Adipocyte (in vitro differentiated cells): ENCODE results near the gene MRGPRG.

Source experiments
- DNase-seq: peaks from one replicate; pipeline ENCODE4 v3.0.0-alpha.2; 2015; ENCODE audit warnings: low read depth
- H3K27me3 ChIP-seq: replicated peaks from 2 replicates; pipeline ENCODE4 v1.7.0; 2013; ENCODE audit warnings: mild to moderate bottlenecking, low read length, moderate library complexity; ENCODE audit not compliant: control insufficient read depth, insufficient read depth
- H3K36me3 ChIP-seq: 2 replicates; pipeline ENCODE4 v1.7.0; 2013; ENCODE audit warnings: low read length, mild to moderate bottlenecking, moderate library complexity; ENCODE audit not compliant: control insufficient read depth, insufficient read depth, severe bottlenecking
- H3K4me1 ChIP-seq: 2 replicates; pipeline ENCODE4 v1.7.0; 2013; ENCODE audit warnings: mild to moderate bottlenecking, low read length, moderate library complexity; ENCODE audit not compliant: control insufficient read depth, insufficient read depth
- H3K4me3 ChIP-seq: 2 replicates; pipeline ENCODE4 v1.7.0; 2013; ENCODE audit warnings: mild to moderate bottlenecking, low read length, moderate library complexity
- H3K9ac ChIP-seq: 2 replicates; pipeline ENCODE4 v1.7.0; 2013; ENCODE audit warnings: mild to moderate bottlenecking, low read length, moderate library complexity
- H3K9me3 ChIP-seq: 2 replicates; pipeline ENCODE4 v1.7.0; 2013; ENCODE audit warnings: mild to moderate bottlenecking, low read length, moderate library complexity; ENCODE audit not compliant: control insufficient read depth

Gene MRGPRG

GRCh38 chr11:3224401-3225057, 5.9 kb upstream of the MRGPRG start:
- Histone ChIP-seq H3K9me3 (no peaks in the 10 kb centered on the region), H3K27me3 (peaks cover 79% of the 10 kb centered on the region), H3K4me1 (no peaks in the 10 kb centered on the region), H3K9ac (no peak overlapping the region), H3K36me3 (no peaks in the 10 kb centered on the region), H3K4me3 (no peak overlapping the region)
- DNase-seq = no peak

GRCh38 chr11:3223932-3224381, 5.3 kb upstream of the MRGPRG start:
- H3K4me1 ChIP-seq = no peaks in the 10 kb centered on the region
- no peak for DNase-seq
- H3K9ac ChIP-seq = no peak overlapping the region
- H3K27me3 ChIP-seq = peaks cover 81% of the 10 kb centered on the region
- H3K9me3 ChIP-seq = no peaks in the 10 kb centered on the region
- H3K4me3 ChIP-seq = no peak overlapping the region
- H3K36me3 ChIP-seq = no peaks in the 10 kb centered on the region

DNA sequence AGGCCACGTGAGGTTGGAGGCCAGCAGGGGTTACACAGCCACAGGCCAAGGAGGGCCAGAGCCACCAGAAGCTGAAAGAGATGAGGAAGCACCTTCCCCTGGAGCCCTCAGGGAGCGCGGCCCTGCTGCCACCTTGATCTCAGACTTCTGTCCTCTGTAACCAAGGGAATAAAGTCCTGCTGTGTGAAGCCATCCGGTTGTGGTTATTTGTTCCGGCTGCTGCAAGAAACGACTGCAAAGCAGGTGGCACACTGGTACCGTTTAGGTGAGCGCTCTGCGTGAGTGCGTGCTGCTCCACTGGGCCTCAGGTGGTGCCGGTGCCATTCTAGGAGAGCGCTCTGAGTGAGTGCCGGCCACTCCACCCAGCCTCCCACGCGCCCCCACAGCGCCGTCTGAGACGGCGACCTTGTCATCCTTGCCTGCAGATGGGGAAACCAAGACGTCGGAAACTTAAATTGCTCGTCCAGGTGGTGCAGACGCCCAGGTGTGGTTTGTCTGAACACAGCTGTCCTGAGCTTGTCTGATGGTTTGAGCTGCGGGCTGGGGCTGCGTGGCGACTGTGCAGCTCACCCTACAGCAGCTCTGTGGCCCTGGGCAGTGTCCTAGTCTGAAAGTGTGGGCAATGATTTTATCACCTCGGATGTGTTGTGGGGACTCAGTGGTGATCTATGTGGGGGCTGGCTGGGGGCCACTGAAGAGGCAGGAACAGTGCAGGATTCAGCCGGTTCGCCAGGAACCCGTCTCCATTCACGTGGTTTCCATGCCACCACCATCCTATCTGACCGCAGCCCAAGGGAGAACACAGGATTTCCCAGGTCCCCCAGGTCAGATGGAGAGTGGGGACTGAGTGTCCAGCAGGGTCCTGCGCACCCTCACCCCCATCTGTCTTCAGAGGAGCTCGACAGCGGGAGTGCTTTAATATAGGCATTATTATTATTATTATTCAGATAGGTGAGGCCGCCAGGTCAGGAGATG, 4.6 kb upstream of the MRGPRG start:
- Histone ChIP-seq H3K9ac (no peak overlapping the region), H3K27me3 (peaks cover 74% of the 10 kb centered on the region), H3K4me3 (no peak overlapping the region), H3K36me3 (no peaks in the 10 kb centered on the region), H3K9me3 (no peaks in the 10 kb centered on the region), H3K4me1 (no peaks in the 10 kb centered on the region)
- DNase-seq = no peak

- Histone ChIP-seq H3K27me3 (peaks cover 77% of the 10 kb centered on the region), H3K9me3 (no peaks in the 10 kb centered on the region)
Measured at GRCh38 chr11:3222003-3222855, 3.6 kb upstream of the MRGPRG start.

DNA sequence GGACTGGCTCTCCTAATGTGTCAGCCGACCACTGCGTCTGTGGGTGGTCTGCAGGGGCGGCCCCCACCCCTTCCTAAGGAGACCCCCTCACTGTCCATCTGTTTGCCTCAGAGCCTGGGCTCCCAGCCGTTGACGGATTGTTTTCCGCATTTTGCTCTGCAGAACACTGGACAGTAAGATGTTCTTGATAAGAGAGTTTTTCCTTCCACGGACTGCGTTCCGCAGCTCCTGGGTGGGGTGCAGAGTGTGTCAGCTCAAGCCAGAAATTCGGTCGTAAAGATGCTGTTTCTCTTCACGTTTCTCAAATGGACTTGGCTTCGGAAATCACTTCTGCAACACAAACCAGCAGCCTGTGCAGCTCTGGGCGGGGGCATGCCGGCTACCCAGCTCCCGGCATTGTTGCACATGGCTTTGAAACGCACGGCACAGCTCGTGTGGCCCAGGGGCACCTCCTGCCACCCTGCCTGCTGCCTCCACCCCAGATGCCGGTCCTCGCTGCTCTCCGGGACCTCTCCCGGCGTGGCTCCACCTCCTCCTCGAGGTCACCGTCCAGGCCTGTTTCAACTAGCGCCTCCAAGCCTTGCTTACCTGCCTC, 2.9 kb upstream of the MRGPRG start:
- Histone ChIP-seq H3K36me3 (no peaks in the 10 kb centered on the region), H3K4me3 (no peak overlapping the region), H3K9me3 (no peaks in the 10 kb centered on the region), H3K4me1 (no peaks in the 10 kb centered on the region), H3K9ac (no peak overlapping the region), H3K27me3 (peaks cover 72% of the 10 kb centered on the region)
- DNase-seq = no peak

More at GRCh38 chr11:3222003-3222855, 3.6 kb upstream of the MRGPRG start:
- Histone ChIP-seq H3K36me3 (no peaks in the 10 kb centered on the region), H3K9ac (no peak overlapping the region), H3K4me3 (no peak overlapping the region), H3K4me1 (no peaks in the 10 kb centered on the region)
- no peak for DNase-seq

DNA sequence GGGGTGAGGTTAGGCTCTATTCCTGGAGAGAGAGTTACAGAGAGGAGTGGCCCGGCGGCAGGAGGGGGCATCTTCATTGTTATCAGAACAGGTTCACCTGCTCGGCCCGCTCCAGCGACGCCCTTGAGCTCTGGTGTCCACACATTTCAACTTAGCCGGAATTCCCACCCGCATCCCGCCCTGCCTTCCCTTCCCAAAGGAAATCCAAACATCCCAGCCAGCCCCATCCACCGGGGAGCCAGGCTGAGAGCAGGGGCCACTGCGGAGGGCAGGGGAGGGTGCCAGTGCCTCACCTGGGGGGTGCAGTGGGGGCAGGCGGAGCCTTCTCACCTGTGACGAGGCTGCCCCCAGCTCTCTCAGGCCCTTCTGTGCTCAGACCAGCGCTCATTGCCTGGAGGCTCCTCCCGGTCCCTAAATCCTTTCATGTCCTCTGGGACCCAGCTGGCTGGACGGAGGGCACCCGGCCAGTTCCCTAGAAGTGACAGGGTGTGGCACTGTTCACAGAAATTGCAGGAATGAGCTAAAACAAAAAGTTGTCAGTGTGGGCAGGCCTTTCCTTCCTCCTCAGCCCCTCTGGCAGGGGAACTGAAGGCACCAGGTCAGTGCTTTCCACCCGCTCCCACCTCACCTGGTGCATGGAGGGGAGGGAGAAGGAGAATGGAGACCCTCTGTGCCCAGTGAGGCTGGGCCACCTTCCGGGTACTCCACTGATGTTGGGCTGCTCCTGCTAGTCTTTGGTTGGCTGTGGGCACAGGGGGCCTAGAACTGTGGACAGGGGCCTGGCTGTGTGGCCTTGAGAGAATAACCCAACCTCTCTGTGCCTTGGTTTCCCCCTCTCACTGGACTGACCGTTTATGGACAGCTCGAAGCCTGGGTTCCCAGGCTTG, 2.2 kb upstream of the MRGPRG start:
- Histone ChIP-seq H3K9ac (no peak overlapping the region), H3K4me1 (no peaks in the 10 kb centered on the region), H3K36me3 (no peaks in the 10 kb centered on the region), H3K27me3 (peaks cover 75% of the 10 kb centered on the region), H3K9me3 (no peaks in the 10 kb centered on the region), H3K4me3 (no peak overlapping the region)
- DNase-seq = no peak

DNA sequence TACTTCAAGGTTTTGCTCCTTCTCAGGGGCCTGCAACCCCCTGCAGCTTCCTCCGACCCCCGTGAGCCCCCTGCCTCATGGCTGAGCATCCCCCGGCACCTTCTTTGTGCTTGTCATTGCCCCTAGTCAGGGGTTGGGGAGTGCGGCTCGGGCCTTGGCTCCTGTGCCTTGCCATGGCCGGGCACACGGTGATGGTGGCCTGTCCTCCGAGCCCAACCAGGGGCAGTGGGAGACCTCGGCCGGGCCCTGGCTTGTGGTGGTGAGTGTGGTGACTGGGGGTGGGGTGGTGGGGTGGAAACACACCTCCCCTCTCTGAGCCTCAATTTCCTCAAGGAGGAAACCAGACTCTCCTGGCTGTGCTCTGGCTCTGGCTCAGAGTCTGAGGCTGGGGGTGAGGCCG, 1.5 kb upstream of the MRGPRG start:
- Histone ChIP-seq H3K4me3 (no peak overlapping the region), H3K9me3 (no peaks in the 10 kb centered on the region), H3K36me3 (no peaks in the 10 kb centered on the region), H3K4me1 (no peaks in the 10 kb centered on the region), H3K9ac (no peak overlapping the region), H3K27me3 (peaks cover 73% of the 10 kb centered on the region)
- DNase-seq = no peak

GRCh38 chr11:3219281-3219892, 774 bp upstream of the MRGPRG start:
- Histone ChIP-seq H3K4me3 (no peak overlapping the region), H3K9ac (no peak overlapping the region), H3K4me1 (no peaks in the 10 kb centered on the region), H3K9me3 (no peaks in the 10 kb centered on the region), H3K36me3 (no peaks in the 10 kb centered on the region), H3K27me3 (peaks cover 68% of the 10 kb centered on the region)
- no peak for DNase-seq

- no peak for DNase-seq
- H3K36me3 ChIP-seq = no peaks in the 10 kb centered on the region
- H3K27me3 ChIP-seq = peaks cover 68% of the 10 kb centered on the region
- no peaks in the 10 kb centered on the region for H3K4me1 ChIP-seq
- no peak overlapping the region for H3K4me3 ChIP-seq
- no peak overlapping the region for H3K9ac ChIP-seq
- H3K9me3 ChIP-seq = peaks cover 1% of the 10 kb centered on the region
Measured at GRCh38 chr11:3217818-3218482, 663 bp downstream of the MRGPRG start.
